Brain microvascular endothelial cell (primary cell): ENCODE results near the gene PRPF39.

Experiments
- DNase-seq: peaks from one replicate; pipeline ENCODE4 v3.0.0-alpha.2; 2020
- H3K27ac ChIP-seq: fragments of 250-450 bp; sonication (Bioruptor Pico); 2 replicates; pipeline ENCODE4 v1.5.1; 2020; ENCODE audit warnings: mild to moderate bottlenecking, moderate library complexity
- H3K27me3 ChIP-seq: fragments of 250-450 bp; sonication (Bioruptor Pico); replicated peaks from 2 replicates; pipeline ENCODE4 v1.5.1; 2020; ENCODE audit warnings: mild to moderate bottlenecking
- H3K36me3 ChIP-seq: fragments of 250-450 bp; sonication (Bioruptor Pico); replicated peaks from 2 replicates; pipeline ENCODE4 v1.5.1; 2020; ENCODE audit warnings: mild to moderate bottlenecking
- H3K4me3 ChIP-seq: 2 replicates; pipeline ENCODE4 v1.5.1; 2011; ENCODE audit warnings: low read depth, mild to moderate bottlenecking, control low read depth, low read length, moderate library complexity
- in situ Hi-C: cut with HindIII; loops from 2 replicates; pipeline ENCODE4 v1.10.0; 2017; ENCODE audit warnings: low sequenced_read_pairs, low pct_ligation_motif_present
- TF ChIP-seq, protein P1 (sequence below): IDR thresholded peaks from 2 replicates; pipeline ENCODE4 v1.5.1; 2011; ENCODE audit warnings: low read depth, mild to moderate bottlenecking, moderate library complexity, low read length, control low read depth, inconsistent platforms; ENCODE audit errors: missing control alignments

Gene PRPF39

DNA sequence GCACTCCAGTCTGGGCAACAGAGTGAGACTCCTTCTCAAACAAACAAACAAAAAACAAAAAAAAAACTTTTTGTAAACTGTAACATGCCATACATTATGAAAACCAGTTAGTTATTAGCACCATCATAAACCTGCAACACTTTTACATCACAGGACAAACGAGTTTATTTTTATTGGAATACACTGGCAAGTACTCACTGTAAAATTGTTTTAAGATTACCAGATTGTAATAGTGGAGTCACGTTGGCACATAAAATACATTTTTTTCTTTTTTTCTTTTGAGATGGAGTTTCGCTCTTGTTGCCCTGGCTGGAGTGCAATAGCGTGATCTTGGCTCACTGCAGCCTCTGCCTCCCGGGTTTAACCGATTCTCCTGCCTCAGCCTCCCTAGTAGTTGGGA is 34.7 kb downstream of the PRPF39 start:
- in situ Hi-C loops = no loop called here
- TF ChIP-seq, protein P1, sequence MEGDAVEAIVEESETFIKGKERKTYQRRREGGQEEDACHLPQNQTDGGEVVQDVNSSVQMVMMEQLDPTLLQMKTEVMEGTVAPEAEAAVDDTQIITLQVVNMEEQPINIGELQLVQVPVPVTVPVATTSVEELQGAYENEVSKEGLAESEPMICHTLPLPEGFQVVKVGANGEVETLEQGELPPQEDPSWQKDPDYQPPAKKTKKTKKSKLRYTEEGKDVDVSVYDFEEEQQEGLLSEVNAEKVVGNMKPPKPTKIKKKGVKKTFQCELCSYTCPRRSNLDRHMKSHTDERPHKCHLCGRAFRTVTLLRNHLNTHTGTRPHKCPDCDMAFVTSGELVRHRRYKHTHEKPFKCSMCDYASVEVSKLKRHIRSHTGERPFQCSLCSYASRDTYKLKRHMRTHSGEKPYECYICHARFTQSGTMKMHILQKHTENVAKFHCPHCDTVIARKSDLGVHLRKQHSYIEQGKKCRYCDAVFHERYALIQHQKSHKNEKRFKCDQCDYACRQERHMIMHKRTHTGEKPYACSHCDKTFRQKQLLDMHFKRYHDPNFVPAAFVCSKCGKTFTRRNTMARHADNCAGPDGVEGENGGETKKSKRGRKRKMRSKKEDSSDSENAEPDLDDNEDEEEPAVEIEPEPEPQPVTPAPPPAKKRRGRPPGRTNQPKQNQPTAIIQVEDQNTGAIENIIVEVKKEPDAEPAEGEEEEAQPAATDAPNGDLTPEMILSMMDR = no peak
- no peak for DNase-seq
- H3K4me3 ChIP-seq = no peak overlapping the region
- no peaks in the 10 kb centered on the region for H3K27me3 ChIP-seq
- no peak overlapping the region for H3K27ac ChIP-seq
- peaks cover 59% of the 10 kb centered on the region for H3K36me3 ChIP-seq

DNA sequence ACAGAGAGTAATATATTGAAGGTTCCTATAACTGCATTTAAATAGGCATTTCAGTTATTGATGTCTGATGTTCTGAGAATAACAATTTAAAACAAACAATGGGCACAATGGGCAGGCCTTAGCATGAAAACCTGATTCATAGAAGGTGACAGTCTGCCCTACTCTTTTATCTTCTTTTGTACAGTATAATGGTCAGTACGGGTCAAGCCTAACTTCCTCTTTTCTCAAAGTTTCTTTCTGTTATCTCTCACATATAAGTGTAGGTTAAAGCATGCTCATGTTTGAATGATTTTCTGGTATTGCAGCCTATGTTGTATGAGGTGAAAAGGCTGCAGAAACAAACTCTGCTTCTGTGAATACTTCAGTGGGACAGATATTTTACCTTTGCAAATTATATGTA is 36.2 kb downstream of the PRPF39 start:
- no peaks in the 10 kb centered on the region for H3K27me3 ChIP-seq
- in situ Hi-C loops = no loop called here

DNA sequence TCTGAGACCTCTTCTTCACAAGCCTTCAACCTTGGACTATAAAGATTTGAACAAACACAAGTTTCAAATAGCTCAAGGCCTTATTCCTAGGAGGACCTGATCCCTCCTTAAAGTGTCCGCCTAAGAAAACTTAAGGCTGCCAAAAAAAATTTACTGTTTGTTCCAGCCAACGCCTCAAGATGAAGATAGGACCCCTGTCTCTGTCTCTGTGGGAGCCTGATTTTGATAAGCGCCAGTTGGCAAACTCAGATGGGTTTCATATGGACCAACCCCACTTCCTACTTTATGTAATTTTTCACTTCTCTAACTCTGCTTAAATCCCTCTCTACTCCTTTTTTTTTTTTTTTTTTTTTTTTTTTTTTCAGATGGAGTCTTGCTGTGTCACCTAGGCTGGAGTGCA is 39.4 kb downstream of the PRPF39 start:
- TF ChIP-seq, protein P1 = no peak
- in situ Hi-C loops = no loop called here
- peaks cover 37% of the 10 kb centered on the region for H3K36me3 ChIP-seq
- H3K27me3 ChIP-seq = no peaks in the 10 kb centered on the region
- DNase-seq = no peak
- no peak overlapping the region for H3K27ac ChIP-seq
- H3K4me3 ChIP-seq = no peak overlapping the region

More for the DNA sequence above, 36.2 kb downstream of the PRPF39 start:
- no peak for DNase-seq
- Histone ChIP-seq H3K36me3 (peaks cover 54% of the 10 kb centered on the region), H3K4me3 (no peak overlapping the region), H3K27ac (no peak overlapping the region)
- TF ChIP-seq, protein P1 = no peak

DNA sequence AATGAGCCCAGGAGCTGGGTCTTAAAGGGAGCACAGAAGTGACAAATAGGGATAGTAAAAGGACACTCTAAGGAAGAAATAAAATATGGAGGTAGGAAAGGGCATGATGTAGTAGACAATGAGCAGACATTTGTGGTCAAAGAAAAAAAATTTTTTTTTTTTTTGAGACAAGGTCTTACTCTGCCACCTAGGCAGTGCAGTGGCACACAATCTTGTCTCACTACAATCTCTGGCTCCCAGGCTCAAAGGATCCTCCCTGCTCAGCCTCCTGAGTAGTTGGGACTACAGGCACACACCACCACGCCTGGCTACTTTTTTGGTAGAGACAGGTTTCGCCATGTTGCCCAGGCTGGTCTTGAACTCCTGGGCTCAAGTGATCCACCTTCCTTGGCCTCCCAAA is 41.8 kb downstream of the PRPF39 start:
- H3K27ac ChIP-seq = no peak overlapping the region
- TF ChIP-seq, protein P1 = no peak
- in situ Hi-C loops = no loop called here
- H3K27me3 ChIP-seq = no peaks in the 10 kb centered on the region
- no peak overlapping the region for H3K4me3 ChIP-seq
- H3K36me3 ChIP-seq = peaks cover 20% of the 10 kb centered on the region
- no peak for DNase-seq

DNA sequence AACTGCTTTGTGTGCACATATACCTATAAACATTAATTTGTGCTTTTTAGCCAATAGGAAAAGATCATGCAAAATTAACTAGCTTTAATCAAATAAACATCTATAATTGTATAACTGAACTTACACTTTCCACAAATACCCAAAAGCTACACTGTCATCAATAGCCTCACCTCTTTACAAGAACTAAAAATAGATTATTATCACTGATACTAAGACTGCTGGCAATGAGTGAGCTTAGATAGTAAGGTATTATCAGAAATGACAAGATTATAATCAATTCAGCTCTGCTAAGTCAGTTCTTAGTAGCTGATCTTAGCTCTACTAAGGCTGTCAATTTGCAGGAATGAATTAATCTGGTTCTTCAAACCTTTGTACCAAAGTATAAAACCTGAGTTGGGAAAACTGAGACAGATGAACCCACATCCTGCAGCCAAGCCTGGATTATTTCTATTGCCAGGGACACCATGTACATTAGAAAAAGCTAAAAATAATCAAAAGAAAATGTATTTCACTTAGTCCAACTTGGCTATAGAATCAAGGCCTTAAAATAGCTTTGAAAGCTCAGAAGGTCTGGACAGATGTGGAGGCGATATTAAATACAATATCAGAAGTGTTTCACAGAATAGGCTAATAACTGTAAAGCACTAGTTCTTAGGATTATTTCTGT is 45.2 kb downstream of the PRPF39 start:
- Histone ChIP-seq H3K27ac (no peak overlapping the region), H3K4me3 (no peak overlapping the region), H3K36me3 (peaks cover 4% of the 10 kb centered on the region), H3K27me3 (no peaks in the 10 kb centered on the region)
- TF ChIP-seq, protein P1 = no peak
- in situ Hi-C loops = no loop called here
- DNase-seq = no peak

DNA sequence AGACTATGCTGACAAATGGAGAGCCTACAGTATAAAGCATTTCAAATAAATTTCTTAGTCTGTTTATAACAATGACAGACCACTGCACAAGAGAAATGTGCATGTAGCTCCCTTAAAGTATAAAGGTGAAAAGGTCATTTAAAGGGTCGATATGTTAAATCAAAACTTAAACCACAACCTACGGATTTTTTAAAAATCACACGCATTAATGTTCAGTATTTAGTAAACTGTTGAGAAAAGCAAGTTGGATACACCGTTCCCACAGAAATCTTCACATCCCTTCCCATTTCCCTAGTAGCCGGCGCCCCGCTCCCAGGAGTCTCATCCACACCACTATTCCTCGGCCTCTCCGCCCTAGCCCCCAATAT is 49.8 kb downstream of the PRPF39 start:
- H3K27ac ChIP-seq = peak overlapping the region; percentile 84
- peak overlapping the region; percentile 83 for H3K4me3 ChIP-seq
- TF ChIP-seq, protein P1 = no peak
- H3K36me3 ChIP-seq = no peaks in the 10 kb centered on the region
- in situ Hi-C loops = no loop called here
- H3K27me3 ChIP-seq = no peaks in the 10 kb centered on the region
- no peak for DNase-seq
